HUES6 (cell line): ENCODE measurements around the gene GAMT.

ENCODE experiments used
- H3K27ac ChIP-seq: 2 replicates; pipeline ENCODE4 v1.7.0; 2013; ENCODE audit warnings: low read depth, mild to moderate bottlenecking, low read length, inconsistent platforms
- H3K27me3 ChIP-seq: 2 replicates; pipeline ENCODE4 v1.6.1; 2013; ENCODE audit warnings: low read length; ENCODE audit not compliant: control insufficient read depth, insufficient read depth
- H3K36me3 ChIP-seq: 2 replicates; pipeline ENCODE4 v1.6.1; 2013; ENCODE audit warnings: low read length; ENCODE audit not compliant: control insufficient read depth, insufficient read depth
- H3K4me1 ChIP-seq: 2 replicates; pipeline ENCODE4 v1.6.1; 2013; ENCODE audit warnings: low read length; ENCODE audit not compliant: control insufficient read depth, insufficient read depth
- H3K4me3 ChIP-seq: 2 replicates; pipeline ENCODE4 v1.5.1; 2013; ENCODE audit warnings: low read depth, low read length
- H3K9ac ChIP-seq: one replicate; pipeline ENCODE4 v1.6.1; 2013; ENCODE audit warnings: mild to moderate bottlenecking, low read length
- H3K9me3 ChIP-seq: 2 replicates; pipeline ENCODE4 v1.6.1; 2013; ENCODE audit warnings: low read depth, low read length; ENCODE audit not compliant: control insufficient read depth, insufficient read depth

GAMT gene

GRCh38 chr19:1396019-1396767, 5.1 kb downstream of the GAMT start:
- Histone ChIP-seq H3K9ac (no peak overlapping the region), H3K4me1 (peaks cover 6% of the 10 kb centered on the region; the same call in 1 of the 2 replicates), H3K4me3 (no peak overlapping the region), H3K36me3 (peaks cover 21% of the 10 kb centered on the region), H3K27ac (no peak overlapping the region), H3K27me3 (no peaks in the 10 kb centered on the region), H3K9me3 (no peaks in the 10 kb centered on the region)

GRCh38 chr19:1395194-1396018, 5.9 kb downstream of the GAMT start:
- H3K9me3 ChIP-seq, result no peaks in the 10 kb centered on the region
- H3K27me3 ChIP-seq, result no peaks in the 10 kb centered on the region
- no peak overlapping the region for H3K27ac ChIP-seq
- peaks cover 6% of the 10 kb centered on the region; the same call in 1 of the 2 replicates for H3K4me1 ChIP-seq
- H3K9ac ChIP-seq, result no peak overlapping the region
- H3K36me3 ChIP-seq, result peaks cover 27% of the 10 kb centered on the region
- H3K4me3 ChIP-seq, result no peak overlapping the region

- H3K4me3 ChIP-seq, result no peak overlapping the region
- H3K9me3 ChIP-seq, result no peaks in the 10 kb centered on the region
- no peak overlapping the region for H3K27ac ChIP-seq
- H3K27me3 ChIP-seq, result no peaks in the 10 kb centered on the region
- H3K4me1 ChIP-seq, result peaks cover 6% of the 10 kb centered on the region; the same call in 1 of the 2 replicates
- no peak overlapping the region for H3K9ac ChIP-seq
- peaks cover 31% of the 10 kb centered on the region for H3K36me3 ChIP-seq
Measured at GRCh38 chr19:1394252-1395193, 6.8 kb downstream of the GAMT start.

- H3K4me1 ChIP-seq, result peaks cover 6% of the 10 kb centered on the region; the same call in 1 of the 2 replicates
- H3K4me3 ChIP-seq, result no peak overlapping the region
- no peak overlapping the region for H3K27ac ChIP-seq
- no peak overlapping the region for H3K9ac ChIP-seq
- no peaks in the 10 kb centered on the region for H3K27me3 ChIP-seq
- H3K36me3 ChIP-seq, result peaks cover 38% of the 10 kb centered on the region
- H3K9me3 ChIP-seq, result no peaks in the 10 kb centered on the region
Measured at GRCh38 chr19:1393841-1394240, 7.5 kb downstream of the GAMT start.

- Histone ChIP-seq H3K36me3 (peaks cover 40% of the 10 kb centered on the region), H3K9me3 (no peaks in the 10 kb centered on the region), H3K27me3 (no peaks in the 10 kb centered on the region), H3K4me3 (no peak overlapping the region), H3K9ac (no peak overlapping the region), H3K27ac (no peak overlapping the region), H3K4me1 (peaks cover 6% of the 10 kb centered on the region; the same call in 1 of the 2 replicates)
Measured at GRCh38 chr19:1392939-1393530, 8.3 kb downstream of the GAMT start.

- H3K9ac ChIP-seq, result no peak overlapping the region
- no peak overlapping the region for H3K4me3 ChIP-seq
- H3K27ac ChIP-seq, result no peak overlapping the region
- peaks cover 40% of the 10 kb centered on the region for H3K36me3 ChIP-seq
- no peaks in the 10 kb centered on the region for H3K27me3 ChIP-seq
- H3K4me1 ChIP-seq, result peaks cover 6% of the 10 kb centered on the region; the same call in 1 of the 2 replicates
- no peaks in the 10 kb centered on the region for H3K9me3 ChIP-seq
Measured at GRCh38 chr19:1392407-1392806, 8.9 kb downstream of the GAMT start.

- H3K27me3 ChIP-seq, result no peaks in the 10 kb centered on the region
- no peaks in the 10 kb centered on the region for H3K9me3 ChIP-seq
- H3K4me3 ChIP-seq, result no peak overlapping the region
- no peak overlapping the region for H3K27ac ChIP-seq
- H3K36me3 ChIP-seq, result peaks cover 40% of the 10 kb centered on the region
- peaks cover 3% of the 10 kb centered on the region; the same call in 1 of the 2 replicates for H3K4me1 ChIP-seq
- H3K9ac ChIP-seq, result no peak overlapping the region
Measured at GRCh38 chr19:1390890-1391423, 10.4 kb downstream of the GAMT start.

GRCh38 chr19:1389033-1389940, 12.1 kb downstream of the GAMT start:
- H3K27ac ChIP-seq, result no peak overlapping the region
- no peak overlapping the region for H3K4me3 ChIP-seq
- no peaks in the 10 kb centered on the region for H3K27me3 ChIP-seq
- no peak overlapping the region for H3K9ac ChIP-seq
- peaks cover 40% of the 10 kb centered on the region for H3K36me3 ChIP-seq
- H3K9me3 ChIP-seq, result no peaks in the 10 kb centered on the region
- H3K4me1 ChIP-seq, result no peaks in the 10 kb centered on the region

GRCh38 chr19:1388637-1389026, 12.7 kb downstream of the GAMT start:
- H3K27ac ChIP-seq, result no peak overlapping the region
- peaks cover 40% of the 10 kb centered on the region for H3K36me3 ChIP-seq
- H3K9me3 ChIP-seq, result no peaks in the 10 kb centered on the region
- no peak overlapping the region for H3K9ac ChIP-seq
- no peaks in the 10 kb centered on the region for H3K27me3 ChIP-seq
- H3K4me3 ChIP-seq, result no peak overlapping the region
- H3K4me1 ChIP-seq, result no peaks in the 10 kb centered on the region
